ENCODE results near the gene KANSL2. TPM values are rescaled to one million over a fixed set of nuclear protein-coding genes. Genes with fewer than 3 reads are reported as not detected.

KANSL2 gene
- total and polyA plus RNA-seq, 2 of the 13 experiments (the other 11 are each of a cell fraction or from before 2014, with no cell fraction given): 24.1 to 41.3 TPM

- peak; percentile 47; the same call in 1 of the 2 replicates for TF ChIP-seq ZNF503 (CRISPR knock-in tag; IDR thresholded peaks at IDR 0.05)
- TF ChIP-seq MEF2D (CRISPR knock-in tag; IDR thresholded peaks at IDR 0.05): peak; percentile 93
- peak; percentile 79 for TF ChIP-seq NFYC (CRISPR knock-in tag; IDR thresholded peaks at IDR 0.05)
- TF ChIP-seq SIX4 (CRISPR knock-in tag; IDR thresholded peaks at IDR 0.05): 0 out of 2 replicates have a peak, but pooled peaks have one; percentile 16
- TF ChIP-seq ZNF724P (CRISPR knock-in tag; IDR thresholded peaks at IDR 0.05; ENCODE audit: borderline replicate concordance): 0 out of 2 replicates have a peak, but pooled peaks have one; percentile 23
- TF ChIP-seq JUN (CRISPR knock-in tag; IDR thresholded peaks at IDR 0.05): no peak
- TF ChIP-seq FOSL1 (CRISPR knock-in tag; IDR thresholded peaks at IDR 0.05; ENCODE audit: borderline replicate concordance): 0 out of 2 replicates have a peak, but pooled peaks have one; percentile 42
- TF ChIP-seq HNF1B (CRISPR knock-in tag; IDR thresholded peaks at IDR 0.05): peak; percentile 94
- TF ChIP-seq ZNF839 (CRISPR knock-in tag; IDR thresholded peaks at IDR 0.05; ENCODE audit: borderline replicate concordance): no peak
- TF ChIP-seq ZNF446 (CRISPR knock-in tag; IDR thresholded peaks at IDR 0.05): no peak
- TF ChIP-seq ZNF605 (CRISPR knock-in tag; IDR thresholded peaks at IDR 0.05): peak; percentile 99
- TF ChIP-seq ZNF775 (CRISPR knock-in tag; IDR thresholded peaks at IDR 0.05; ENCODE audit: borderline replicate concordance): no peak; the same call in 1 of the 2 replicates
- no peak for TF ChIP-seq RELA (CRISPR knock-in tag; IDR thresholded peaks at IDR 0.05)
- TF ChIP-seq KLF9 (CRISPR knock-in tag; IDR thresholded peaks at IDR 0.05; ENCODE audit: low read depth): peak; percentile 53; the same call in 1 of the 2 replicates
- no peak; the same call in 1 of the 2 replicates for TF ChIP-seq SP5 (CRISPR knock-in tag; IDR thresholded peaks at IDR 0.05; ENCODE audit: borderline replicate concordance, low read depth)
- TF ChIP-seq ZNF230 (CRISPR knock-in tag; IDR thresholded peaks at IDR 0.05): peak; percentile 91
- no peak for TF ChIP-seq ZNF652 (CRISPR knock-in tag; IDR thresholded peaks at IDR 0.05; ENCODE audit: borderline replicate concordance, low read depth)
- TF ChIP-seq SKIL (CRISPR knock-in tag; IDR thresholded peaks at IDR 0.05; ENCODE audit: borderline replicate concordance): no peak
- peak; percentile 76; the same call in 1 of the 2 replicates for TF ChIP-seq ZNF563 (CRISPR knock-in tag; IDR thresholded peaks at IDR 0.05)
- TF ChIP-seq ZNF18 (CRISPR knock-in tag; IDR thresholded peaks at IDR 0.05; ENCODE audit: insufficient replicate concordance): peak; percentile 77
- TF ChIP-seq FLYWCH1 (CRISPR knock-in tag; IDR thresholded peaks at IDR 0.05): no peak
- peak; percentile 68; the same call in 1 of the 2 replicates for TF ChIP-seq ZNF207 (IDR thresholded peaks at IDR 0.05; ENCODE audit: borderline replicate concordance)
- no peak; the same call in 1 of the 2 replicates for TF ChIP-seq ZNF703 (CRISPR knock-in tag; IDR thresholded peaks at IDR 0.05; ENCODE audit: borderline replicate concordance)
Measured at GRCh38 chr12:48716493-48717251, 34.6 kb upstream of the KANSL2 start, which contains the start of gene CCNT1 (continued).
